ENCODE results near the gene GABPA.

DNA sequence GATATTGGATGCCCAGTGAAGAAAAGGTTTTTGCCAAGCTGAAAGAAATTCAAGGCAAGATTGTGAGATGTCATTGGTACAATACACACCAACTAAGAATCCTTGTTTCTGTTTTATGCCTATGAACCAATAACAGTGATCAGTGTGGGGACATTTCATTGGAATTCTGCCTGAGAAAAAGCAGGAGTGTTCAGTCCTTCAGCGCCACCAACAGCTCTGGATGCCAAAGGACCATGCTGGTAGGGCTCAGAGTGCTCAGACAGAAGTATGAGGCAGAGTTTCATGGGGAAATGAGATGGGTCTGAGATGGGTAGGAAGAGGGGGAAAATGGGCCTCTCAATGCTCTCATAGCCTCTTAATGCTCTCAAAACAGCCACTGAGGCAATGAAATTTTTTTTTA, 56.5 kb downstream of the GABPA start:
- TF ChIP-seq, protein P1, sequence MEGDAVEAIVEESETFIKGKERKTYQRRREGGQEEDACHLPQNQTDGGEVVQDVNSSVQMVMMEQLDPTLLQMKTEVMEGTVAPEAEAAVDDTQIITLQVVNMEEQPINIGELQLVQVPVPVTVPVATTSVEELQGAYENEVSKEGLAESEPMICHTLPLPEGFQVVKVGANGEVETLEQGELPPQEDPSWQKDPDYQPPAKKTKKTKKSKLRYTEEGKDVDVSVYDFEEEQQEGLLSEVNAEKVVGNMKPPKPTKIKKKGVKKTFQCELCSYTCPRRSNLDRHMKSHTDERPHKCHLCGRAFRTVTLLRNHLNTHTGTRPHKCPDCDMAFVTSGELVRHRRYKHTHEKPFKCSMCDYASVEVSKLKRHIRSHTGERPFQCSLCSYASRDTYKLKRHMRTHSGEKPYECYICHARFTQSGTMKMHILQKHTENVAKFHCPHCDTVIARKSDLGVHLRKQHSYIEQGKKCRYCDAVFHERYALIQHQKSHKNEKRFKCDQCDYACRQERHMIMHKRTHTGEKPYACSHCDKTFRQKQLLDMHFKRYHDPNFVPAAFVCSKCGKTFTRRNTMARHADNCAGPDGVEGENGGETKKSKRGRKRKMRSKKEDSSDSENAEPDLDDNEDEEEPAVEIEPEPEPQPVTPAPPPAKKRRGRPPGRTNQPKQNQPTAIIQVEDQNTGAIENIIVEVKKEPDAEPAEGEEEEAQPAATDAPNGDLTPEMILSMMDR (optimal IDR thresholded peaks at IDR 0.05 in 1 of 3, IDR thresholded peaks at IDR 0.05 in 1 of 3, conservative IDR thresholded peaks at IDR 0.05 in 1 of 3; ENCODE audit: extremely low read depth in 1 of 3, insufficient read depth in 2 of 3, low read length in 3 of 3), result peak in 1 of 3 experiments; percentile 18
- no peak for TF ChIP-seq EZH2 (IDR thresholded peaks at IDR 0.05; ENCODE audit: low read length)
